Measurements from ENCODE around the gene RHBDD1. TPM values are rescaled to one million over a fixed set of nuclear protein-coding genes. Genes with fewer than 3 reads are reported as not detected.

The RHBDD1 gene
- total and polyA plus RNA-seq, 9 donors: 11.5 to 95.8 (median 49.5) TPM

GRCh38 chr2:226994775-226995174, 158.9 kb downstream of the RHBDD1 start:
- no peak overlapping the region for H3K27ac ChIP-seq
- no peak for DNase-seq
- H3K36me3 ChIP-seq: no peaks in the 10 kb centered on the region
- intact Hi-C loops (cut with DNase I): no loop called here
- H3K27me3 ChIP-seq: no peaks in the 10 kb centered on the region
- TF ChIP-seq EP300 (IDR thresholded peaks at IDR 0.05) (no peak), CTCF (IDR thresholded peaks at IDR 0.05) (no peak), POLR2A (IDR thresholded peaks at IDR 0.05) (no peak)
- no peaks in the 10 kb centered on the region for H3K9me3 ChIP-seq
- no peak overlapping the region for H3K4me3 ChIP-seq
- no peaks in the 10 kb centered on the region for H3K4me1 ChIP-seq (ENCODE audit: insufficient read depth)
- WGBS, 3 donors: 85 to 96% (median 91%) methylated on average over 4 of the region's 4 CpGs

GRCh38 chr2:226995625-226996041, 159.8 kb downstream of the RHBDD1 start:
- H3K9me3 ChIP-seq: no peaks in the 10 kb centered on the region
- H3K4me1 ChIP-seq (ENCODE audit: insufficient read depth): no peaks in the 10 kb centered on the region
- TF ChIP-seq CTCF (IDR thresholded peaks at IDR 0.05): no peak
- TF ChIP-seq EP300 (IDR thresholded peaks at IDR 0.05): no peak
- TF ChIP-seq POLR2A (IDR thresholded peaks at IDR 0.05): no peak
- no peak overlapping the region for H3K27ac ChIP-seq
- H3K27me3 ChIP-seq: no peaks in the 10 kb centered on the region
- DNase-seq: peak in 1 of 5 donors; percentile 33
- intact Hi-C loops (cut with DNase I): no loop called here
- 69 to 79% (median 77%) methylated on average over 15 of the region's 15 CpGs for WGBS, 3 donors
- H3K4me3 ChIP-seq: no peak overlapping the region
- H3K36me3 ChIP-seq: no peaks in the 10 kb centered on the region

- no peaks in the 10 kb centered on the region for H3K4me1 ChIP-seq (ENCODE audit: insufficient read depth)
- 48 to 61% (median 50%) methylated on average over 2 of the region's 2 CpGs for WGBS, 3 donors
- H3K27me3 ChIP-seq: no peaks in the 10 kb centered on the region
- no peaks in the 10 kb centered on the region for H3K9me3 ChIP-seq
- no peak for DNase-seq
- no peak overlapping the region for H3K4me3 ChIP-seq
- no peak for TF ChIP-seq CTCF (IDR thresholded peaks at IDR 0.05)
- no peaks in the 10 kb centered on the region for H3K36me3 ChIP-seq
- intact Hi-C loops (cut with DNase I): no loop called here
- H3K27ac ChIP-seq: no peak overlapping the region
Observed at GRCh38 chr2:226999661-227000060, 163.8 kb downstream of the RHBDD1 start.

- Histone ChIP-seq H3K27ac (no peak overlapping the region), H3K4me1 (ENCODE audit: insufficient read depth) (no peaks in the 10 kb centered on the region), H3K4me3 (no peak overlapping the region), H3K9me3 (no peaks in the 10 kb centered on the region), H3K27me3 (no peaks in the 10 kb centered on the region), H3K36me3 (no peaks in the 10 kb centered on the region)
- no peak for DNase-seq
- intact Hi-C loops (cut with DNase I): no loop called here
- TF ChIP-seq POLR2A (IDR thresholded peaks at IDR 0.05) (no peak), CTCF (IDR thresholded peaks at IDR 0.05) (no peak), EP300 (IDR thresholded peaks at IDR 0.05) (no peak)
- WGBS, 3 donors: 80 to 86% (median 82%) methylated on average over 2 of the region's 2 CpGs
Observed at GRCh38 chr2:227000123-227000522, 164.3 kb downstream of the RHBDD1 start.

- 85 to 88% (median 86%) methylated on average over 6 of the region's 6 CpGs for WGBS, 3 donors
- TF ChIP-seq POLR2A (IDR thresholded peaks at IDR 0.05): no peak
- Histone ChIP-seq H3K27me3 (no peaks in the 10 kb centered on the region), H3K9me3 (no peaks in the 10 kb centered on the region), H3K4me3 (no peak overlapping the region), H3K4me1 (ENCODE audit: insufficient read depth) (no peaks in the 10 kb centered on the region), H3K27ac (no peak overlapping the region), H3K36me3 (no peaks in the 10 kb centered on the region)
- intact Hi-C loops (cut with DNase I): no loop called here
- no peak for DNase-seq
Observed at GRCh38 chr2:227004482-227004881, 168.6 kb downstream of the RHBDD1 start.
